GM12878 (cell line): ENCODE results near the gene MRPL38. TPM values are rescaled to one million over a fixed set of nuclear protein-coding genes. Genes with fewer than 3 reads are reported as not detected.

ENCODE experiments used
- ATAC-seq: fragments of 200-7000 bp; cut with Tn5 transposase; 3 replicates; pipeline ENCODE4 v1.9.1; 2020; ENCODE audit warnings: mild to moderate bottlenecking, moderate library complexity
- BruUV-seq: library from RNA; stranded (reverse); fragments of 400-500 nt; replicated peaks from 2 replicates; lab custom pipeline; 2021; lab: Mats Ljungman, UMichigan
- CTCF ChIA-PET: fragments of 300-600 bp; sonication (Branson Sonifier 250); formaldehyde crosslinking; extraction: SDS; loops from one replicate; lab custom pipeline; 2021; ENCODE audit warnings: inconsistent platforms; lab: Yijun Ruan, JAX
- POLR2A ChIA-PET: fragments of 350-600 bp; formaldehyde crosslinking; extraction: SDS; loops from one replicate; lab custom pipeline; 2021; ENCODE audit warnings: inconsistent platforms; lab: Charles Lee
- RAD21 ChIA-PET: fragments of 300-600 bp; sonication (Branson Sonifier 250); formaldehyde crosslinking; loops from one replicate; lab custom pipeline; 2023; ENCODE audit warnings: antibody characterized with exemption; ENCODE audit not compliant: unreplicated experiment; lab: Charles Lee
- SMC1A ChIA-PET: fragments of 300-600 bp; sonication (Branson Sonifier 250); formaldehyde crosslinking; loops from one replicate; lab custom pipeline; 2023; ENCODE audit not compliant: unreplicated experiment, uncharacterized antibody; lab: Charles Lee
- DNase-seq: peaks from one replicate; pipeline ENCODE4 v3.0.0-alpha.2; 2011; ENCODE audit warnings: low read depth, low spot score
- FAIRE-seq: peaks from 3 replicates; lab custom pipeline; 2011; peaks lifted over from hg19 to GRCh38; lab: Jason Lieb, UNC
- H2AFZ ChIP-seq: 2 replicates; pipeline ENCODE4 v1.6.0; 2011; ENCODE audit warnings: low read depth, low read length, control low read depth; ENCODE audit not compliant: control insufficient read depth
- H3K27ac ChIP-seq: 2 replicates; pipeline ENCODE4 v1.5.1; 2011; ENCODE audit warnings: control low read depth; ENCODE audit not compliant: control insufficient read depth, insufficient read depth
- H3K27me3 ChIP-seq, 2 experiments: replicated peaks in 1 of 2; 2 replicates each; pipeline versions ENCODE4 v1.6.0 to v1.6.1; 2011; ENCODE audit warnings: low read length in 1 of 2; ENCODE audit not compliant: control insufficient read depth in 2 of 2, insufficient read depth in 2 of 2
- H3K36me3 ChIP-seq, 2 experiments: 2 replicates each; pipeline ENCODE4 v1.5.1; 2011; ENCODE audit warnings: low read length in 1 of 2; ENCODE audit not compliant: control insufficient read depth in 2 of 2, insufficient read depth in 2 of 2
- H3K4me1 ChIP-seq: 2 replicates; pipeline ENCODE4 v1.6.1; 2011; ENCODE audit warnings: mild to moderate bottlenecking, low read length, moderate library complexity, mixed read lengths; ENCODE audit not compliant: control insufficient read depth, insufficient read depth
- H3K4me2 ChIP-seq: 2 replicates; pipeline ENCODE4 v1.6.0; 2011; ENCODE audit warnings: control low read depth; ENCODE audit not compliant: control insufficient read depth, insufficient read depth
- H3K4me3 ChIP-seq: fragments of 200-600 bp; sonication (generic); 2 replicates; pipeline ENCODE4 v1.5.1; 2016
- H3K79me2 ChIP-seq: 2 replicates; pipeline ENCODE4 v1.6.0; 2011; ENCODE audit warnings: low read length; ENCODE audit not compliant: control insufficient read depth, insufficient read depth
- H3K9ac ChIP-seq: 2 replicates; pipeline ENCODE4 v1.8.0; 2011; ENCODE audit warnings: low read length, control low read depth, mixed read lengths; ENCODE audit not compliant: control insufficient read depth, insufficient read depth
- H3K9me3 ChIP-seq: replicated peaks from 3 replicates; pipeline ENCODE4 v1.5.1; 2011; ENCODE audit warnings: mild to moderate bottlenecking, low read length; ENCODE audit not compliant: control insufficient read depth, insufficient read depth
- H4K20me1 ChIP-seq: 2 replicates; pipeline ENCODE4 v1.6.0; 2011; ENCODE audit not compliant: control insufficient read depth, insufficient read depth
- HDGF ChIP-seq: fragments of 450-650 bp; IDR thresholded peaks from 2 replicates; pipeline ENCODE4 v1.6.1; 2016; ENCODE audit warnings: antibody characterized with exemption
- NR2F1 ChIP-seq: fragments of 450-650 bp; conservative IDR thresholded peaks from 2 replicates; pipeline ENCODE4 v1.6.1; 2017; ENCODE audit warnings: mild to moderate bottlenecking
- PAX8 ChIP-seq: fragments of 450-650 bp; IDR thresholded peaks from 2 replicates; pipeline ENCODE4 v1.6.1; 2017; ENCODE audit warnings: mild to moderate bottlenecking, moderate library complexity
- POLR2A ChIP-seq: IDR thresholded peaks from 2 replicates; pipeline ENCODE4 v1.6.1; 2011; ENCODE audit warnings: low read depth, mild to moderate bottlenecking, low read length
- TARDBP ChIP-seq: IDR thresholded peaks from 2 replicates; pipeline ENCODE4 v1.6.1; 2016; ENCODE audit warnings: borderline replicate concordance
- WGBS: methylation state at CpG from one replicate; pipeline ENCODE4 v1.1.6; 2016; ENCODE audit warnings: low lambda C conversion rate; ENCODE audit not compliant: insufficient replicate concordance, insufficient coverage; ENCODE audit errors: missing lambda C conversion rate; 5-methylcytosine and 5-hydroxymethylcytosine counted together
- in situ Hi-C: fragments of 300-500 bp; cut with MboI; formaldehyde crosslinking; loops from 9 replicates; pipeline ENCODE4 v1.14.3; 2018; ENCODE audit warnings: mixed read lengths
- intact Hi-C: fragments of 100-400 bp; cut with micrococcal nuclease; formaldehyde crosslinking; loops from one replicate; pipeline ENCODE4 v1.14.2; 2022; ENCODE audit not compliant: unreplicated experiment
- polyA plus RNA-seq, 11 experiments: library from polyadenylated mRNA; depleted of rRNA in 4 of 11; unstranded in 6 of 11; stranded (reverse) in 5 of 11; fragments of >200 nt; fragmentation: Nextera tagmentation in 4 of 11; fragmentation: Illumina TruSeq in 1 of 11; extraction: Ambion mirVana in 4 of 11; extraction: Trizol in 1 of 11; gene quantifications; 1 replicate in 1 of 11; 2 replicates in 10 of 11; pipeline versions ENCODE4 v1.2.1 to v1.2.3, GENCODE V29; 2011 to 2016; ENCODE audit warnings: inconsistent platforms in 2 of 11, missing spikeins in 2 of 11, low read depth in 1 of 11
- total RNA-seq, 4 experiments: library from RNA; depleted of rRNA in 3 of 4; stranded (reverse); fragments of >200 nt in 3 of 4; fragmentation: Illumina TruSeq in 1 of 4; extraction: Trizol in 1 of 4; gene quantifications; 2 replicates each; pipeline versions ENCODE4 v1.2.1 to v1.2.3, GENCODE V29; 2013 to 2021
- TF ChIP-seq, protein P1 (sequence below): fragments of 450-650 bp; IDR thresholded peaks from 2 replicates; pipeline ENCODE4 v1.6.1; 2016; ENCODE audit warnings: mild to moderate bottlenecking, moderate library complexity, borderline replicate concordance
- TF ChIP-seq, protein P2 (sequence below): fragments of 450-650 bp; IDR thresholded peaks from 2 replicates; pipeline ENCODE4 v1.6.1; 2017; ENCODE audit warnings: mild to moderate bottlenecking, moderate library complexity
- TF ChIP-seq, protein P3 (sequence below), 3 experiments: IDR thresholded peaks in 2 of 3; conservative IDR thresholded peaks in 1 of 3; 2 replicates each; pipeline ENCODE4 v1.5.1; 2011; ENCODE audit warnings: low read depth in 3 of 3, low read length in 3 of 3, mild to moderate bottlenecking in 3 of 3, control low read depth in 2 of 3, moderate library complexity in 2 of 3, inconsistent platforms in 1 of 3, mixed read lengths in 1 of 3; ENCODE audit not compliant: control insufficient read depth in 2 of 3, insufficient read depth in 1 of 3; ENCODE audit errors: extremely low read depth in 1 of 3

The MRPL38 gene
- total and polyA plus RNA-seq, 10 of the 15 experiments (the other 5 are each of a cell fraction or from before 2014, with no cell fraction given) = 6.6 to 205 (median 53.1) TPM

DNA sequence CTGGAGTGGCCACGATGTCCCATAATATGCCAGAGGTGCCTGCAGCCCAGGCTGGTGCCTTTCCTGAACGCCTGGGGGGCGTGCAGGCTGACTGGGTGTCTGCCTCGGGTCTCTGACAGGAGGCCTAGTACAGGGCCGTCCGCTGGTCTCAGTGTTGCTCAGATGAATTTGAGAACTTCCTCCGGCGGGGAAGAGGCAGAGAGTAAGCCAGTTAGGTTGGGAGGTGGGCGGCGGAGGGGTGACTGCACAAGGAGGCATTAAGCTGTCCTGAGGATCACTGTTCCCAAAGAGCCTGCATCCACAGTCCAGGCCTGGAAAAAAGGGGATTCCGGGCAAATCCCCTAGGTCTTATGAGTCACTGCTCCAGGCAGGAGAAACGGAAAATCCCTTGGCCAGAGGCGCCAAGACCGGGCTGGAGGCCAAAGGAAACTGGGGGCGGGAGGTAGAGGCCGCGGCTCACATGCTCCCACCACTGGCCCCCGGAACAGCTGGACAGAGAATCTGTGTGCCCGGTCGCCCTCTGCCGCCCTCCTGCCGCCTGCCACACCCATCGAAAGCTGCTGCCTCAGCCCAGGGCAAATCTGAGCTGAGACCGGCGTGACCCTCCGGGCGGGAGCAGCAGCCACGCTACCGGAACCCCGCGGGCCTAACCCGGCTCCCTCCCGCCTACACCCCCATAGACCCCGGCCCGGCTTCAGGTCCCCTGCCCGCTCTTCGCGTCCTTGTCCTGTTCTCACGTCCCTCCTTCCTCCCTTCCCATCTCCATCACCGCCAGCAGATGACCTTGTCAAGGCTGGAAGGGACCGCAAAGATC, 27.5 kb downstream of the MRPL38 start (continued):
- TF ChIP-seq HDGF = 0 out of 2 replicates have a peak, but pooled peaks have one; percentile 46

DNA sequence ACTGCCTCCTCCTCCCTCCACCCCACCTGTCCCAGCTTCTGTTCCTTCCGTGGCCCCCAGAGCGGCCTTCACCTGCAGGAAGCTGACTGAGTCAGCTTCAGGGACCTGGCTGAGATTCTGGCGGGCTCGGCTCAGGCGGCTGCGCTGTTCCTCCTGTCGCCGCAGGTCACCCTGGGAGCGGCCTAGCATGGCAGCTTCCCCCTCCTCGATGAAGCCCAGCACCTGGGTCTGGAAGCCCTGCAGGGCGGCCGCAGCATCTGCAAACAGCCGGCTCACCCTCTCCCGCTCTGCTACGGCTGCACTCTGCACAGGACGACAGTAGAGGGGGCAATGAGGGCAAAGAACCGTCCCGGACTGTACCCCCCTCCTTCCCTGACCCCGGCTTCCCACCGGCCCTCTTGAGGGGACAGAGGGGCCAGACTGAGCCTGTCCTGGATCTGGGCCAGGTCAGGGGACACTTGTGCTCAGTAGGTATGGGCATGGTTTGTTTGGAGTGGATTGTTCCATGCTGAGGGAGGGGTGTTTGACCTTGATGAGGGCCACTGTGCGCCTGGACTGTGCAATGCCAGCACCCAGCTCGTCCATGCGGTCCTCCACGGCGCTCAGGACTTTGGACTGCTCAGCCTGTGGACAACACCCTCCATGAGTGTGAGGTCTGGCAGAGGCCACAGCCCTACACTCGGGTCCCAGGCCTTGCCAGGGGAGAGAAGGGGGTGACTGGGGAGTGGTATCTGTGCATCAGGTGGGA, 28.3 kb downstream of the MRPL38 start:
- SMC1A ChIA-PET = interaction anchor here (0.9 to 1.9 kb wide), 10 partner anchors 11 to 123 kb away, joined by 3 to 8 read pairs (median 6); partner anchors contain the start of genes GALK1, TRIM65, UNC13D and WBP2
- peak; percentile 13 for FAIRE-seq
- CTCF ChIA-PET = interaction anchor here (0.7 to 7.9 kb wide), 19 partner anchors 8 to 223 kb away, joined by 3 to 81 read pairs (median 4); partner anchors contain the start of genes GALK1, MRPL38 and TRIM65
- no peak overlapping the region for H3K27ac ChIP-seq
- peak overlapping the region; percentile 61 for H2AFZ ChIP-seq
- in situ Hi-C loops (no loop called here), intact Hi-C loops (no loop called here)
- no peak for DNase-seq
- no peaks in the 10 kb centered on the region for H4K20me1 ChIP-seq
- no peaks in the 10 kb centered on the region for H3K36me3 ChIP-seq
- H3K9me3 ChIP-seq = no peaks in the 10 kb centered on the region
- 8% methylated on average over 26 of the region's 26 CpGs for WGBS
- H3K4me3 ChIP-seq = peak overlapping the region; percentile 38; the same call in 1 of the 2 replicates
- peaks cover 2% of the 10 kb centered on the region in 2 experiments for H3K27me3 ChIP-seq
- RAD21 ChIA-PET = interaction anchor here (0.8 to 2.4 kb wide), 7 partner anchors 12 to 112 kb away, joined by 3 to 16 read pairs (median 5); partner anchors contain the start of genes GALK1, TRIM65 and WBP2
- peak; percentile 69 for ATAC-seq
- H3K4me2 ChIP-seq = peak overlapping the region; percentile 92
- POLR2A ChIA-PET = interaction anchor here (0.5 to 3.7 kb wide), 10 partner anchors 12 to 476 kb away, joined by 3 to 27 read pairs (median 5); partner anchors contain the start of genes UNC13D and WBP2
- no peaks in the 10 kb centered on the region for H3K79me2 ChIP-seq
- BruUV-seq = no TSS peak
- peaks cover 25% of the 10 kb centered on the region for H3K4me1 ChIP-seq
- H3K9ac ChIP-seq = peak overlapping the region; percentile 13; the same call in 1 of the 2 replicates
- TF ChIP-seq, protein P1, sequence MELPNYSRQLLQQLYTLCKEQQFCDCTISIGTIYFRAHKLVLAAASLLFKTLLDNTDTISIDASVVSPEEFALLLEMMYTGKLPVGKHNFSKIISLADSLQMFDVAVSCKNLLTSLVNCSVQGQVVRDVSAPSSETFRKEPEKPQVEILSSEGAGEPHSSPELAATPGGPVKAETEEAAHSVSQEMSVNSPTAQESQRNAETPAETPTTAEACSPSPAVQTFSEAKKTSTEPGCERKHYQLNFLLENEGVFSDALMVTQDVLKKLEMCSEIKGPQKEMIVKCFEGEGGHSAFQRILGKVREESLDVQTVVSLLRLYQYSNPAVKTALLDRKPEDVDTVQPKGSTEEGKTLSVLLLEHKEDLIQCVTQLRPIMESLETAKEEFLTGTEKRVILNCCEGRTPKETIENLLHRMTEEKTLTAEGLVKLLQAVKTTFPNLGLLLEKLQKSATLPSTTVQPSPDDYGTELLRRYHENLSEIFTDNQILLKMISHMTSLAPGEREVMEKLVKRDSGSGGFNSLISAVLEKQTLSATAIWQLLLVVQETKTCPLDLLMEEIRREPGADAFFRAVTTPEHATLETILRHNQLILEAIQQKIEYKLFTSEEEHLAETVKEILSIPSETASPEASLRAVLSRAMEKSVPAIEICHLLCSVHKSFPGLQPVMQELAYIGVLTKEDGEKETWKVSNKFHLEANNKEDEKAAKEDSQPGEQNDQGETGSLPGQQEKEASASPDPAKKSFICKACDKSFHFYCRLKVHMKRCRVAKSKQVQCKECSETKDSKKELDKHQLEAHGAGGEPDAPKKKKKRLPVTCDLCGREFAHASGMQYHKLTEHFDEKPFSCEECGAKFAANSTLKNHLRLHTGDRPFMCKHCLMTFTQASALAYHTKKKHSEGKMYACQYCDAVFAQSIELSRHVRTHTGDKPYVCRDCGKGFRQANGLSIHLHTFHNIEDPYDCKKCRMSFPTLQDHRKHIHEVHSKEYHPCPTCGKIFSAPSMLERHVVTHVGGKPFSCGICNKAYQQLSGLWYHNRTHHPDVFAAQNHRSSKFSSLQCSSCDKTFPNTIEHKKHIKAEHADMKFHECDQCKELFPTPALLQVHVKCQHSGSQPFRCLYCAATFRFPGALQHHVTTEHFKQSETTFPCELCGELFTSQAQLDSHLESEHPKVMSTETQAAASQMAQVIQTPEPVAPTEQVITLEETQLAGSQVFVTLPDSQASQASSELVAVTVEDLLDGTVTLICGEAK = 0 out of 2 replicates have a peak, but pooled peaks have one; percentile 24
- TF ChIP-seq, protein P2, sequence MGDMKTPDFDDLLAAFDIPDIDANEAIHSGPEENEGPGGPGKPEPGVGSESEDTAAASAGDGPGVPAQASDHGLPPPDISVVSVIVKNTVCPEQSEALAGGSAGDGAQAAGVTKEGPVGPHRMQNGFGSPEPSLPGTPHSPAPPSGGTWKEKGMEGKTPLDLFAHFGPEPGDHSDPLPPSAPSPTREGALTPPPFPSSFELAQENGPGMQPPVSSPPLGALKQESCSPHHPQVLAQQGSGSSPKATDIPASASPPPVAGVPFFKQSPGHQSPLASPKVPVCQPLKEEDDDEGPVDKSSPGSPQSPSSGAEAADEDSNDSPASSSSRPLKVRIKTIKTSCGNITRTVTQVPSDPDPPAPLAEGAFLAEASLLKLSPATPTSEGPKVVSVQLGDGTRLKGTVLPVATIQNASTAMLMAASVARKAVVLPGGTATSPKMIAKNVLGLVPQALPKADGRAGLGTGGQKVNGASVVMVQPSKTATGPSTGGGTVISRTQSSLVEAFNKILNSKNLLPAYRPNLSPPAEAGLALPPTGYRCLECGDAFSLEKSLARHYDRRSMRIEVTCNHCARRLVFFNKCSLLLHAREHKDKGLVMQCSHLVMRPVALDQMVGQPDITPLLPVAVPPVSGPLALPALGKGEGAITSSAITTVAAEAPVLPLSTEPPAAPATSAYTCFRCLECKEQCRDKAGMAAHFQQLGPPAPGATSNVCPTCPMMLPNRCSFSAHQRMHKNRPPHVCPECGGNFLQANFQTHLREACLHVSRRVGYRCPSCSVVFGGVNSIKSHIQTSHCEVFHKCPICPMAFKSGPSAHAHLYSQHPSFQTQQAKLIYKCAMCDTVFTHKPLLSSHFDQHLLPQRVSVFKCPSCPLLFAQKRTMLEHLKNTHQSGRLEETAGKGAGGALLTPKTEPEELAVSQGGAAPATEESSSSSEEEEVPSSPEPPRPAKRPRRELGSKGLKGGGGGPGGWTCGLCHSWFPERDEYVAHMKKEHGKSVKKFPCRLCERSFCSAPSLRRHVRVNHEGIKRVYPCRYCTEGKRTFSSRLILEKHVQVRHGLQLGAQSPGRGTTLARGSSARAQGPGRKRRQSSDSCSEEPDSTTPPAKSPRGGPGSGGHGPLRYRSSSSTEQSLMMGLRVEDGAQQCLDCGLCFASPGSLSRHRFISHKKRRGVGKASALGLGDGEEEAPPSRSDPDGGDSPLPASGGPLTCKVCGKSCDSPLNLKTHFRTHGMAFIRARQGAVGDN = 0 out of 2 replicates have a peak, but pooled peaks have one; percentile 30
- 0 out of 2 replicates have a peak, but pooled peaks have one; percentile 23 for TF ChIP-seq NR2F1
- TF ChIP-seq, protein P3, sequence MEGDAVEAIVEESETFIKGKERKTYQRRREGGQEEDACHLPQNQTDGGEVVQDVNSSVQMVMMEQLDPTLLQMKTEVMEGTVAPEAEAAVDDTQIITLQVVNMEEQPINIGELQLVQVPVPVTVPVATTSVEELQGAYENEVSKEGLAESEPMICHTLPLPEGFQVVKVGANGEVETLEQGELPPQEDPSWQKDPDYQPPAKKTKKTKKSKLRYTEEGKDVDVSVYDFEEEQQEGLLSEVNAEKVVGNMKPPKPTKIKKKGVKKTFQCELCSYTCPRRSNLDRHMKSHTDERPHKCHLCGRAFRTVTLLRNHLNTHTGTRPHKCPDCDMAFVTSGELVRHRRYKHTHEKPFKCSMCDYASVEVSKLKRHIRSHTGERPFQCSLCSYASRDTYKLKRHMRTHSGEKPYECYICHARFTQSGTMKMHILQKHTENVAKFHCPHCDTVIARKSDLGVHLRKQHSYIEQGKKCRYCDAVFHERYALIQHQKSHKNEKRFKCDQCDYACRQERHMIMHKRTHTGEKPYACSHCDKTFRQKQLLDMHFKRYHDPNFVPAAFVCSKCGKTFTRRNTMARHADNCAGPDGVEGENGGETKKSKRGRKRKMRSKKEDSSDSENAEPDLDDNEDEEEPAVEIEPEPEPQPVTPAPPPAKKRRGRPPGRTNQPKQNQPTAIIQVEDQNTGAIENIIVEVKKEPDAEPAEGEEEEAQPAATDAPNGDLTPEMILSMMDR (IDR thresholded peaks at IDR 0.05 in 2 of 3, conservative IDR thresholded peaks at IDR 0.05 in 1 of 3; ENCODE audit: control insufficient read depth in 2 of 3, extremely low read depth in 1 of 3, insufficient read depth in 1 of 3, low read depth in 3 of 3, low read length in 3 of 3) = peak; percentile 37 to 40 (median 38); a peak in 3 of 6 replicates
- TF ChIP-seq TARDBP = no peak
- TF ChIP-seq PAX8 = no peak
- peak; percentile 57 for TF ChIP-seq POLR2A
